Dermis lymphatic vessel endothelial cell (primary cell): Measurements from ENCODE around the gene CABS1. TPM values are rescaled to one million over a fixed set of nuclear protein-coding genes. Genes with fewer than 3 reads are reported as not detected.

Experiments
- total RNA-seq: library from RNA; depleted of rRNA; stranded (reverse); fragments of >200 nt; gene quantifications from 2 replicates; pipeline ENCODE4 v1.2.1, GENCODE V29; 2014

The CABS1 gene
- not detected in 2 replicates for total RNA-seq

DNA sequence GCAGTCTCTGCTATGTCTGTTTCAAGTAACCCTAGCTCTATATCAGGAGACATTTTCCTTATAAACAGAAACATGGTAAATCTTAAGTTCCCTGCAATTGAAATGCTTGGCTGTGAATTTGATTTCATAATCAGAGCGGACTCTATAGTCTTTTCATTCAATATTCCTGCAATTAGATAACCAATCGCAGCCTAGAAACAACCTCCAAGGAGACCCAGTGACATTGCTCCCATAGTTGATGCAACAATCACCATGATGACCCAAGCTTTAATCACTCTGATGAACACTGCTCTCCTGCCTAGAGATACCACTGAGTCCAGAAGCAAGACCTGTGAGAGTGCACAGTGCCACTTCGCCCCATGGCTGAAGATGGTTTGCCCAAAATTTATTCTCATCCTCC, at the start of gene CABS1:
Gene CABS1 (plus strand): TSS at position 301 of the 400 bp plus-strand sequence. CDS start 59 bp downstream, at position 360.

DNA sequence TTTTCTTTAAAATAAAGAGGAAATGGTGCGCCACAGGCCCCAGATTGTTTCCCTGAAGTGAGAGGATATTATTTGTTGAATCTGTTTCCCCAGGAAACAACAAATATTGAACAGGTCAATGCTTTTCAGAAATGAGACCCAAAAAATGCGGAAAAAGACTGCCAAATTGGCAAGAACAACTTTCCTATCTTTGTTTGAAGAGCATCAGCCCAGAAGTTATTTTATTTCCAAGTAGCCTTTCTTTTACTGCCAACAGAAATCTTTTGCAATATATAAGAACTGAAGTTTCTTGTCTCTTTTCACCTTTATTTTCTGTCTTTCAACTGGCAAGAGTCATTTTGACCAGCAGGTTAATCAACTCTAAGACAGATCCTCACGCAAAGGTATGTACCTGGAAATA, 25.7 kb downstream of the CABS1 start, which contains the start of gene SMR3A:
Gene SMR3A (plus strand): TSS at position 301 of the 400 bp plus-strand sequence. CDS start 1,356 bp downstream, outside the sequence.

DNA sequence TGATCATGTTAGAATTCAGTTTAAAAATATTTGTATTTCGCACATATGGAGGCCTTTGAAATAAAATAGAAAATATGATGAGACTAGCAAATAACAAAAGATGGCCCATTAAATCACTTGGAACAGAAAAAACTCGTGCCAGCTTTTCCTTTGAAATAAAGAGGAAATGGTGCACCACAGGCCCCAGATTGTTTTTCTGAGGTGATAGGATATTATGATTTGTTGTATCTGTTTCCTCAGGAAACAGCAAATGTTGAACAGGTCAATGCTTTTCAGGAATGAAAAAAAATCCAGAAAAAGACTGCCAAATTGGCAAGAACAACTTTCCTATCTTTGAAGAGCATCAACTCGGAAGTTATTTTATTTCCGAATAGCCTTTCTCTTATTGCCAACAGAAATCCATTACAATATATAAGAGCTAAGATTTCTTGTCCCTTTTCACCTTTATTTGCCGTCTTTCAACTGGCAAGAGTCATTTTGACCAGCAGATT, 48.0 kb downstream of the CABS1 start, which contains the start of gene SMR3B:
Gene SMR3B (plus strand): TSS at position 441 of the 491 bp plus-strand sequence. CDS start 1,380 bp downstream, outside the sequence.

Other genes starting within 250 kb of the CABS1 start
- gene PRR27, start 180.7 kb upstream of the CABS1 start, total RNA-seq, result not detected in 2 replicates
- not detected in 2 replicates for gene ODAM, start 139.3 kb upstream of the CABS1 start, total RNA-seq
- gene FDCSP, start 108.9 kb upstream of the CABS1 start, total RNA-seq, result not detected in 2 replicates
- gene CSN3, start 92.4 kb upstream of the CABS1 start, total RNA-seq, result not detected in 2 replicates
- not detected in 2 replicates for gene SMR3A, start 25.8 kb downstream of the CABS1 start, total RNA-seq
- gene SMR3B, start 48.1 kb downstream of the CABS1 start, total RNA-seq, result not detected in 2 replicates
- not detected in 2 replicates for gene OPRPN, start 63.0 kb downstream of the CABS1 start, total RNA-seq
- not detected in 2 replicates for gene MUC7, start 137.2 kb downstream of the CABS1 start, total RNA-seq
- gene AMTN, start 183.6 kb downstream of the CABS1 start, total RNA-seq, result not detected in 2 replicates